WERI-Rb-1 (cell line): ENCODE results near the gene ARMC7.

Source experiments
- DNase-seq: peaks from one replicate; pipeline ENCODE4 v3.0.0-alpha.2; 2020
- H3K27ac ChIP-seq: fragments of 250-450 bp; sonication (Bioruptor Pico); 2 replicates; pipeline ENCODE4 v1.5.1; 2020; ENCODE audit warnings: mild to moderate bottlenecking, moderate library complexity
- H3K27me3 ChIP-seq: fragments of 250-450 bp; sonication (Bioruptor Pico); 2 replicates; pipeline ENCODE4 v1.5.1; 2021; ENCODE audit warnings: mild to moderate bottlenecking, low read depth, moderate library complexity; ENCODE audit not compliant: insufficient read depth, severe bottlenecking
- H3K36me3 ChIP-seq: fragments of 250-450 bp; sonication (Bioruptor Pico); 2 replicates; pipeline ENCODE4 v1.5.1; 2020; ENCODE audit warnings: mild to moderate bottlenecking, moderate library complexity
- H3K4me3 ChIP-seq: 2 replicates; pipeline ENCODE4 v1.5.1; 2011; ENCODE audit warnings: low read depth, mild to moderate bottlenecking, control low read depth, low read length
- H3K9me3 ChIP-seq: fragments of 250-450 bp; sonication (Bioruptor Pico); 2 replicates; pipeline ENCODE4 v1.5.1; 2021; ENCODE audit warnings: mild to moderate bottlenecking, moderate library complexity; ENCODE audit not compliant: severe bottlenecking
- CTCF ChIP-seq: IDR thresholded peaks from 2 replicates; pipeline ENCODE4 v1.5.1; 2011; ENCODE audit warnings: low read depth, mild to moderate bottlenecking, control low read depth, inconsistent platforms, low read length

Gene ARMC7

GRCh38 chr17:75099881-75100595, 9.7 kb upstream of the ARMC7 start:
- no peaks in the 10 kb centered on the region for H3K27me3 ChIP-seq
- no peak for DNase-seq
- no peak for TF ChIP-seq CTCF
- no peaks in the 10 kb centered on the region for H3K36me3 ChIP-seq
- H3K4me3 ChIP-seq: no peak overlapping the region
- no peak overlapping the region for H3K27ac ChIP-seq
- H3K9me3 ChIP-seq: peaks cover 3% of the 10 kb centered on the region

GRCh38 chr17:75102385-75102821, 7.4 kb upstream of the ARMC7 start:
- no peak for TF ChIP-seq CTCF
- DNase-seq: no peak
- Histone ChIP-seq H3K4me3 (no peak overlapping the region), H3K36me3 (no peaks in the 10 kb centered on the region), H3K27ac (no peak overlapping the region), H3K27me3 (no peaks in the 10 kb centered on the region), H3K9me3 (no peaks in the 10 kb centered on the region)

- Histone ChIP-seq H3K36me3 (no peaks in the 10 kb centered on the region), H3K4me3 (no peak overlapping the region), H3K9me3 (no peaks in the 10 kb centered on the region), H3K27ac (no peak overlapping the region), H3K27me3 (no peaks in the 10 kb centered on the region)
- DNase-seq: no peak
- no peak for TF ChIP-seq CTCF
Observed at GRCh38 chr17:75103601-75104554, 5.9 kb upstream of the ARMC7 start.

GRCh38 chr17:75105126-75106080, 4.4 kb upstream of the ARMC7 start:
- TF ChIP-seq CTCF: peak; percentile 91
- Histone ChIP-seq H3K4me3 (no peak overlapping the region), H3K27ac (no peak overlapping the region), H3K27me3 (no peaks in the 10 kb centered on the region), H3K9me3 (no peaks in the 10 kb centered on the region), H3K36me3 (no peaks in the 10 kb centered on the region)
- peak; percentile 91 for DNase-seq

- Histone ChIP-seq H3K27me3 (no peaks in the 10 kb centered on the region), H3K27ac (no peak overlapping the region), H3K4me3 (no peak overlapping the region), H3K9me3 (no peaks in the 10 kb centered on the region), H3K36me3 (peaks cover 4% of the 10 kb centered on the region; the same call in 1 of the 2 replicates)
- no peak for DNase-seq
- no peak for TF ChIP-seq CTCF
Observed at GRCh38 chr17:75108193-75108592, 1.6 kb upstream of the ARMC7 start.
